Stimulated activated CD8-positive, alpha-beta memory T cell treated with anti-CD3 and anti-CD28 coated beads, Interleukin-7, amount 100 ng/mL, for 4 hours (primary cell): ENCODE measurements around the gene ZFC3H1.
"Not testable (repeated sequence)": the region's sequence is repeated elsewhere in the genome, so short reads cannot be mapped to it uniquely, and the experiment has no call there.

Source experiments
- DNase-seq, 2 donors: peaks; one replicate each; pipeline ENCODE4 v3.0.0-alpha.2; 2020; ENCODE audit warnings: low read depth in 2 of 2

The ZFC3H1 gene

GRCh38 chr12:71576496-71576895, 87.2 kb downstream of the ZFC3H1 start:
- DNase-seq: no peak

GRCh38 chr12:71569885-71570284, 93.8 kb downstream of the ZFC3H1 start:
- DNase-seq: not testable (repeated sequence)

DNA sequence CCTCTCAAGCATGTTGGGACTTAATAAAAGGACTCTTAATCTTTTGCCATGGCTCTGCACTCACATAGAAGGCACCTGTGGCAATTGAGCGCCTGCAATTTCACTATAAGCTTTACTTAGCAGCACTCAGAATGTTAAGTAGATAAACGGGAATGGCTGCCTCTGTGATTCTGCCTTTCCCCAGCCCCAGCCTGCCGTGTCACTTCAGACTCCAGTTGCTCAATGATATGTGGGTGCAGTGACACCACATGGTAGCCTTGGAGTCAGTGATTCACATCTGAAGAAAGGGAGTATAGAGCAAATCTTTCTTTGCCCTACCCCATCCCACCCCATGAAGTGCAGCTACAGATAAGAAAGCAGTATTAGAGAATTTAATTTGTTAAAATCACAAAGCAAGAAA, 96.1 kb downstream of the ZFC3H1 start:
- DNase-seq: no peak

GRCh38 chr12:71566655-71567054, 97.0 kb downstream of the ZFC3H1 start:
- no peak for DNase-seq

DNA sequence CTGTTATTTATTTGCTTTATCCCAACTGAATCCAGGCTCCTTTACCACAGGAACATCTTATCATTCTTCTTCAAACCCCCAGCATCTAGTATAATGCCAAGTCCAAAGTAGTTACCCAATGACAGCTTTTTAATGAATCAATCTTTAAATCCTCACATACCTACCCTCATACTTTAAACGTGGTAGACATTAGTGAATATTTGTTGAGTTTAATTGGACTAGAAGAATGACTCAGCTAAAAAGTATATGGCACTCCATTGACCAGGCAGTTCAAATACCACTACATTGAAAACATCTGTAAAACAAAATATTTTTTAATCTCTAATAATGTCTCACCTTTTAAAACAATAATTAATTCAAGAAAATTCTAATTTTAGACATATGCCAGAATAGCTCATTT, 98.1 kb downstream of the ZFC3H1 start:
- DNase-seq: no peak

DNA sequence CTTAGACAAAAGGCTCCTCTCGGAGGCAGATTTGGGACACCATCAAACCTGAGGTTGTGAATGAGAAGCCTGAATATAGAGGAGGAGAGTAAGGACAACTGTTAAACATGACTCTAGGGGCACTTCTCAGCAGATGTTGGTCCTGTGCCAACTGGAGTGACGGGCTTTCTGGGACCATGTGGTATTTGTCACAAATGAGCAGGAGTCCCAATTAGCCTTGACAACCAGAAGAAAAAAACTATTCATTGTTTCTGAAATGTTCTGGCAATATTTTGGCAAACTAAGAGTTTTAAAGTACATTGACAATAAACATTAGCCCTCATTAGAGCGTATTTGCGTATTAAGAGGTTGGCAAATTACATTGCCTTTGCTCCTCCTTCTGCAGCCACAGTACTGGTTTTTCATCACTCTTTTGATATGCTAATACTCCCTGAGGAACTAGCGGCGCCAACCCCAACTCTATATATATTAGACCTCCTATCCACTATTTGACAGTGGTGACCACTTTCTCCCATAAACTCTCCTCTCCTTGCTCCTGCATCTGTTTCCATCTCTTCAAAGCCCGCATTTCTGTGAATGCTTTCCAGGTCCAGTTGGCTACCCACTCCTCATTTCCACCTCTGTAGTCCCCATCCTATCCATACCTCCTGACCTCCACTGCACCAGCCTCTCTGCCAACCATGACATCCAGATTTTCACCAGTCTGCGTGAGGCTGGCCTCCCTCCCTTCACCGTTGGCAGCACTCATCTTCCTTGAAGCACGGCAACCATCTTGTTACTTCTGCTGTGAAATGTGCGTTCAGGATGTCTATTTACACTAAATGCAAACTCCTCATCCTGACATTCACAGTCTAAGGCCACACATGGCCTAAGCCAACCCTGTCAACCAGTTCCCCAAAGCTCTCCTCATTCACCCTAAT, 100.7 kb downstream of the ZFC3H1 start:
- no peak for DNase-seq
